PC-3 (cell line): Measurements from ENCODE around the gene CAMK1D. TPM values are rescaled to one million over a fixed set of nuclear protein-coding genes. Genes with fewer than 3 reads are reported as not detected.

ENCODE experiments used
- ATAC-seq: fragments of 200-7000 bp; cut with Tn5 transposase; 2 replicates; pipeline ENCODE4 v1.9.1; 2020; ENCODE audit warnings: mild to moderate bottlenecking, moderate library complexity
- BruUV-seq: library from RNA; stranded (reverse); fragments of 400-500 nt; replicated peaks from 2 replicates; lab custom pipeline; 2021; lab: Mats Ljungman, UMichigan
- CTCF ChIA-PET: fragments of 300-600 bp; sonication (Branson Sonifier 250); formaldehyde crosslinking; loops from one replicate; lab custom pipeline; 2022; ENCODE audit warnings: antibody characterized with exemption; lab: Charles Lee
- POLR2A ChIA-PET: fragments of 300-600 bp; sonication (Branson Sonifier 250); formaldehyde crosslinking; loops from one replicate; lab custom pipeline; 2022; ENCODE audit warnings: antibody characterized with exemption; ENCODE audit not compliant: unreplicated experiment; lab: Charles Lee
- DNase-seq: peaks from one replicate; pipeline ENCODE4 v3.0.0-alpha.2; 2015
- H2AFZ ChIP-seq: fragments of 300-600 bp; sonication (generic); 2 replicates; pipeline ENCODE4 v1.6.0; 2016; ENCODE audit warnings: antibody characterized with exemption, low read length
- H3F3A ChIP-seq: fragments of 300-600 bp; sonication (generic); one replicate; pipeline ENCODE4 v1.6.0; 2017; ENCODE audit warnings: antibody characterized with exemption, low read length, control low read depth, mild to moderate bottlenecking; ENCODE audit not compliant: unreplicated experiment
- H3K27ac ChIP-seq: fragments of 300-600 bp; sonication (generic); 2 replicates; pipeline ENCODE4 v1.5.1; 2016; ENCODE audit warnings: mild to moderate bottlenecking, low read length
- H3K27me3 ChIP-seq: fragments of 300-600 bp; sonication (generic); 2 replicates; pipeline ENCODE4 v1.6.1; 2016; ENCODE audit warnings: low read length, mixed read lengths
- H3K36me3 ChIP-seq: fragments of 300-600 bp; sonication (generic); 2 replicates; pipeline ENCODE4 v1.6.1; 2016; ENCODE audit warnings: low read depth, mixed run types, low read length, mixed read lengths
- H3K4me1 ChIP-seq: fragments of 300-600 bp; sonication (generic); 2 replicates; pipeline ENCODE4 v1.5.1; 2016; ENCODE audit warnings: low read length; ENCODE audit not compliant: insufficient read depth
- H3K4me2 ChIP-seq: fragments of 300-600 bp; sonication (generic); 2 replicates; pipeline ENCODE4 v1.6.0; 2016; ENCODE audit warnings: low read length
- H3K4me3 ChIP-seq: fragments of 300-600 bp; sonication (generic); 2 replicates; pipeline ENCODE4 v1.5.1; 2016; ENCODE audit warnings: mild to moderate bottlenecking, low read length, mixed read lengths
- H3K79me2 ChIP-seq: fragments of 300-600 bp; sonication (generic); 2 replicates; pipeline ENCODE4 v1.6.1; 2017; ENCODE audit warnings: low read length, mixed read lengths
- H3K9ac ChIP-seq: fragments of 300-600 bp; sonication (generic); 2 replicates; pipeline ENCODE4 v1.6.0; 2016; ENCODE audit warnings: mild to moderate bottlenecking, low read length
- H3K9me2 ChIP-seq: fragments of 300-600 bp; sonication (generic); replicated peaks from 2 replicates; pipeline ENCODE4 v1.6.1; 2016; ENCODE audit warnings: mixed run types, low read length, mixed read lengths
- H3K9me3 ChIP-seq: fragments of 300-600 bp; sonication (generic); 2 replicates; pipeline ENCODE4 v1.6.1; 2016; ENCODE audit warnings: low read length, mixed read lengths
- H4K20me1 ChIP-seq: fragments of 300-600 bp; sonication (generic); 2 replicates; pipeline ENCODE4 v1.6.1; 2016; ENCODE audit warnings: low read length, mixed read lengths
- CTCF ChIP-seq: fragments of 300-600 bp; sonication (generic); conservative IDR thresholded peaks from 2 replicates; pipeline ENCODE4 v1.5.1; 2017; ENCODE audit warnings: antibody characterized with exemption, low read depth, mild to moderate bottlenecking, low read length
- EZH2 ChIP-seq: fragments of 300-600 bp; sonication (generic); IDR thresholded peaks from one replicate; pipeline ENCODE4 v1.6.1; 2017; ENCODE audit warnings: antibody characterized with exemption, mild to moderate bottlenecking, low read length; ENCODE audit not compliant: unreplicated experiment
- EZH2phosphoT487 ChIP-seq: fragments of 300-600 bp; sonication (generic); IDR thresholded peaks from 2 replicates; pipeline ENCODE4 v1.6.1; 2018; ENCODE audit warnings: mild to moderate bottlenecking, antibody characterized with exemption, low read length, borderline replicate concordance
- intact Hi-C: fragments of 100-400 bp; cut with micrococcal nuclease; formaldehyde crosslinking; loops from 2 replicates; pipeline ENCODE4 v1.9.0; 2023
- total RNA-seq: library from RNA; depleted of rRNA; stranded (reverse); fragments of >200 nt; gene quantifications from 2 replicates; pipeline ENCODE4 v1.2.3, GENCODE V29; 2014

The CAMK1D gene
- total RNA-seq, 1 experiment from 2014 or later: 1.3 TPM

GRCh38 chr10:12355384-12355783 lies 6.0 kb downstream of the CAMK1D start:
- H3F3A ChIP-seq: no peaks in the 10 kb centered on the region
- POLR2A ChIA-PET: no interaction called here
- H3K36me3 ChIP-seq: no peaks in the 10 kb centered on the region
- no peaks in the 10 kb centered on the region for H3K27me3 ChIP-seq
- H3K9me2 ChIP-seq: no peaks in the 10 kb centered on the region
- H2AFZ ChIP-seq: no peak overlapping the region
- H3K4me3 ChIP-seq: no peak overlapping the region
- H3K79me2 ChIP-seq: no peaks in the 10 kb centered on the region
- TF ChIP-seq CTCF (no peak), EZH2 (no peak), EZH2phosphoT487 (no peak)
- no peak overlapping the region for H3K9ac ChIP-seq
- no peak for DNase-seq
- no peak overlapping the region for H3K27ac ChIP-seq
- ATAC-seq: no peak
- H3K4me2 ChIP-seq: no peak overlapping the region
- no TSS peak for BruUV-seq
- H3K9me3 ChIP-seq: no peaks in the 10 kb centered on the region
- intact Hi-C loops: no loop called here
- H3K4me1 ChIP-seq: peaks cover 8% of the 10 kb centered on the region; the same call in 1 of the 2 replicates
- no peaks in the 10 kb centered on the region for H4K20me1 ChIP-seq
- CTCF ChIA-PET: no interaction called here

DNA sequence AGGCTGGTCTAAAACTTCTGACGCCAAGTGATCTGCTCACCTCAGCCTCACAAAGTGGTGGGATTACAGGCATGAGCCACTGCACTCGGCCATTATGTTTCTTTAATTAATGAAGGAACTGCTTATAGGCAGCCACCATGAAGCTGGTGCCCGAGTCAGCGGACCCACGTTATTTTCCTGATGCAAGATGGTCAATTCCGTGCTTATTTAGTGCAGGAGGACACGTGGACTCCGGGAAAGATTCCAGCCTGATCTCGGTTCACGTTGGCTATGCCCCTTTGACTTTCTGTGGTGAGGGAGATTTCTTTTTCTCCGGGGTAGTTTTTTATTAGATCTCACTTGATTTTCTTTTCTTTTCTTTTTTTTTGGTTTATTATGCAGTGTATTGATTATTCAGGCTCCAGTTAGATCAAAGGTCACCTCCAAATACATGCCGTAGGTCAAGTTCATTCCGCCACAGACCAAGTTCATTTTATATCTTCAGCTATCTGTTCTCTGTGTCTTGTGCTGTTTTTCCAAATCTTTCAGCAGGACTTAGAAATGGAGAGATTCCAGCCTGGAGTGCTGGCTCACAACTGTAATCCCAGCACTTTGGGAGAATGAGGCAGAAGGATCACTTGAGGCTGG lies 8.3 kb downstream of the CAMK1D start:
- no peaks in the 10 kb centered on the region for H3K79me2 ChIP-seq
- CTCF ChIA-PET: no interaction called here

More for the DNA sequence above, 8.3 kb downstream of the CAMK1D start:
- no peaks in the 10 kb centered on the region for H4K20me1 ChIP-seq
- H3K9me3 ChIP-seq: no peaks in the 10 kb centered on the region
- no peak overlapping the region for H3K4me2 ChIP-seq
- no peak overlapping the region for H3K9ac ChIP-seq
- POLR2A ChIA-PET: no interaction called here
- H3F3A ChIP-seq: no peaks in the 10 kb centered on the region
- H3K4me3 ChIP-seq: no peak overlapping the region
- TF ChIP-seq EZH2 (no peak), EZH2phosphoT487 (no peak), CTCF (no peak)
- no TSS peak for BruUV-seq
- intact Hi-C loops: no loop called here
- H2AFZ ChIP-seq: no peak overlapping the region
- peaks cover 8% of the 10 kb centered on the region; the same call in 1 of the 2 replicates for H3K4me1 ChIP-seq
- DNase-seq: no peak
- H3K27me3 ChIP-seq: no peaks in the 10 kb centered on the region
- no peaks in the 10 kb centered on the region for H3K36me3 ChIP-seq
- no peak overlapping the region for H3K27ac ChIP-seq
- no peak for ATAC-seq
- H3K9me2 ChIP-seq: no peaks in the 10 kb centered on the region
